GM11168 (cell line): ENCODE results near the gene NANOS3.

Source experiments
- in situ Hi-C: fragments of 300-500 bp; cut with MboI; formaldehyde crosslinking; loops from one replicate; pipeline ENCODE4 v1.12.0; 2022; ENCODE audit warnings: low sequenced_read_pairs; ENCODE audit not compliant: unreplicated experiment

NANOS3 gene

GRCh38 chr19:13876834-13877233 lies at the start of gene NANOS3:
TSS of gene NANOS3 (plus strand) at chr19:13877134. CDS start at chr19:13877249, 115 bp downstream.
- in situ Hi-C loops = no loop called here

- in situ Hi-C loops = no loop called here
Observed at GRCh38 chr19:13827656-13828055, 49.3 kb upstream of the NANOS3 start.

DNA sequence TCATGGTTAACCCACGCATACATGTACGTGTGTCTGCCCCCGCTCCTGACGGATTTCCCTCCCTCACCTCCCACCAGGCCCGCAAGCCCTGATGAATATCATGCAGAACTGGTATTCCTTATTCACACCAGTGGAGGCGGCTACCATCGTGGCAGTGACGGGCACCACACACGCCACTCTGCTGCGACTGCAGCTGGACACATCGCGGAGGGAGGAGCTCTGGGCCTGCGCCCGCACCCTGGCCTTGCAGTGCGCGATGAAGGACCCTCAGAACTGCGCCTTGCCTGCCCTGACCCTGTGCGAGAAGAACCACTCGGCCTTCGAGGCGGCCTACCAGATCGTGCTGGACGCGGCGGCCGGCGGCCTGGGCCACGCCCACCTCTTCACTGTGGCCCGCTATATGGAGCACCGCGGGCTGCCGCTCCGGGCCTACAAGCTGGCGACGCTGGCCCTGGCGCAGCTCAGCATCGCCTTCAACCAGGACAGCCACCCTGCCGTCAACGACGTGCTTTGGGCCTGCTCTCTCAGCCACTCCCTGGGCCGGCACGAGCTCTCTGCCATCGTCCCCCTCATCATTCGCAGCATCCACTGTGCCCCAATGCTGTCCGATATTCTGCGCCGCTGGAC lies 46.7 kb upstream of the NANOS3 start:
- in situ Hi-C loops = no loop called here

DNA sequence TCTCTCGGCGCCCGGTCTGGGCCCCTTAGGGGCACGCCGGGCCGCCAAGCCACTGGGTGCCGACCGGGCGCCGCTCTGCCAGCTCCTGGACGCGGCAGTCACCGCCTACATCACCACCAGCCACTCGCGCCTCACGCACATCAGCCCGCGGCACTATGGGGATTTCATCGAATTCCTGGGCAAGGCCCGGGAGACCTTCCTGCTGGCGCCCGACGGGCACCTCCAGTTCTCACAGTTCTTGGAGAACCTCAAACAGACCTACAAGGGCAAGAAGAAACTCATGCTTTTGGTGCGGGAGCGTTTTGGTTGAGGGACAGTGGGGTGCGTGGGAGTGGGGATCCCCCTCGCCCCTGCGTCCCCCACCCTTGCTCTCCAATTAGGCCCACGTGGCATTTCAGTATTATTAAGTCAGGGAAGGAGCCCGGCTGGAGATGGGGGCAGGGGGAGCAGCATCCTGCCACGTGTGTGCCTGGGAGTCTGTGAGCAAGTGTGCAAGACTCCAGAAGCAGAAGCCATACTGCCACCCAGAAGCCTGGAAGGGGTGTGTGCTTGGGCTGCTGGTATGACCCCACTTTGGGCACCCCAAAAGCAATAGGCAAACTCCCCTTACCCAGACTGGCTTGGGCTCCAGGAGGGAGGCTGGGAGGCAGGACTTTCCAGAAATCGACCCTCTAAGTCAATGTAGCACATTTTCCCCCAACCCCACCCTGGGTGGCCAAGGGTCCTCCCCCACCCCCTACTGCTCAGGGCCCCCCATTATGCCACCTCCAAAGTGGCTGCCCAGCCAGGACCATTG lies 46.0 kb upstream of the NANOS3 start:
- in situ Hi-C loops = no loop called here

DNA sequence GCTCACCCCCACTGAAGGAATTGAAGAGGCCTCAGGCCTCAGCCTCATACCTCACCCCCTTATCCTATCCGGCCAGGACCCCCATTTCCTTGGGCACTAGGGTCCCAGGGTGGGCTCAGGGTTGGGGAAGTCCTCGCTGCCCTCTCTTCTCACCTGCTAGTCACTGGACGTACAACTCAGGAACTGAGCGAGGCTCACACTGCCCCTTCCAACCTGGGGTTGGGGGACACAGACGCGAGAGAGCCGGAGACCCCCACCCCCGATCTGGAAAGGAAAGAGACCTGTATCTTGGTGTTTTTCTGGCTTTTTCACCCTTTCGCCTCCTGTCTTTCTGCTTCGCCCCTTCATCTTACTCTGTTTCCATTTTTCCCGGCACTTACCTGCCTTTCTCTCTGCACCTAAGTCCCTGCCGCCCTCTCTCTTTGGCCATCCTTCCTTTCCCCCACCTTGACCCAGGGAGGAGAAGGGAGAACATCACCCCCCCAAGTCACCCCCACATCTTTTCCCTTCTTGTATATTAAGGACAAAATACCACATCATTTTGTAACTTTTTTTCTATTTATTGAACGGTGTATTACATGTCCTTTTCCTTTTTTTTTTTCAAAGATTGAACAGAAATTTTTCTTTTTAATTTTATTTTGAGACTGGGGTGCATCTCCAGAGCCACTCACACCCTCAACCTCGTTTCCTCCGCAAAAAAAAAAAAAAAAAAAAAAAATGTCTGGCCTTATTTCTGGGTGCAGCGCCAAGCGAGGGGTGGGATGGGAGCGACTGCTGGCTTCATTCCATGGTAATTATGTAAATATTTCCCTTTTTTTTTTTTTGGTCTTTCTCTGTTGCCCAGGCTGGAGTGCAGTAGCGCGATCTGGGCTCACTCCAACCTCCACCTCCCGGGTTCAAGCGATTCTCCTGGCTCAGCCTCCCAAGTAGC lies 45.1 kb upstream of the NANOS3 start:
- in situ Hi-C loops = no loop called here

GRCh38 chr19:13833330-13834243 lies 43.3 kb upstream of the NANOS3 start:
- in situ Hi-C loops = no loop called here

GRCh38 chr19:13834244-13835069 lies 42.5 kb upstream of the NANOS3 start:
- in situ Hi-C loops = no loop called here

- in situ Hi-C loops = no loop called here
Observed at GRCh38 chr19:13835791-13836723, 40.9 kb upstream of the NANOS3 start.

GRCh38 chr19:13838435-13839129 lies 38.4 kb upstream of the NANOS3 start:
- in situ Hi-C loops = no loop called here

DNA sequence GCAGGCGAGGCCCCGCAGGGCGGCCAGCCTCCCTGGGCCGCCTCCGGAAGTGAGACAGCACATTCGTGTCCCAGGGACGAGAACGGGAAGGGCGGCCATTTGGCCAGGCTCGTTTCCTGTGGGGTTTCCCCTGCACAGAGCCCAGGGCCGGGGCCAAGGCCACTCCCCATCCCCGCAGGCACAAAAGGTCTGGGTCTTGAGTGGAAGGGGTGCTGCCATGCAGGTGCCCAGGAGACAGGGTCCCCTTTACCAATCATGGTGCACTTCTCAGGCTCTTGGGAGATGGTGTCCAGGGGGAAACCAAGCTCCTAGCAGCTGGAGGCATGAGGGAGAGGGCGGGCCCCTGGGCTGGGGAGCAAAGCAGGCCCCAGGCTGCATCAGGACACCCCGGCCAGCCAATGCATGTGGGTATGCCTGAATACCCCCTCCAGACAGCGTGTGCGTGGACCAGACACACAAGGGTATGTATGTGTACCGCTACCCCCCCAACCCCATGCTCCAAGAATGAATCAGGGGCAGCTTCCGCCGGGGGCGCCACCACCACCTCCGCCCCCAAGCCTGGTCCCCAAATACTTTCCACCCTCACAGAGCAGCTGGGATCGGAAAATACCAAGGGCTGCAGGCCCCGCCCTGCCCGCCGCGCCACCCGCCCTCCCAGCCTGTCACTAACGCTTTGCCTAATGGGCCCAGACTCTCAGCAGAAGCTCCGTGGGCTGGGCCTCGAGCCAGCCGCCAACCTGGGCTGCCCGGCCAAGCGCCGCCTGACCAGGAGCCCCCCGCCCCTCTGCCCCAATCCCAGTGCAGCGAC lies 37.6 kb upstream of the NANOS3 start:
- in situ Hi-C loops = no loop called here

GRCh38 chr19:13839938-13840304 lies 37.0 kb upstream of the NANOS3 start:
- in situ Hi-C loops = no loop called here

- in situ Hi-C loops = no loop called here
Observed at GRCh38 chr19:13840305-13841085, 36.4 kb upstream of the NANOS3 start.

- in situ Hi-C loops = no loop called here
Observed at GRCh38 chr19:13841086-13841961, 35.6 kb upstream of the NANOS3 start.

GRCh38 chr19:13841962-13842290 lies 35.0 kb upstream of the NANOS3 start:
- in situ Hi-C loops = no loop called here
